Measurements from ENCODE around the gene B3GALT6.

Gene B3GALT6

DNA sequence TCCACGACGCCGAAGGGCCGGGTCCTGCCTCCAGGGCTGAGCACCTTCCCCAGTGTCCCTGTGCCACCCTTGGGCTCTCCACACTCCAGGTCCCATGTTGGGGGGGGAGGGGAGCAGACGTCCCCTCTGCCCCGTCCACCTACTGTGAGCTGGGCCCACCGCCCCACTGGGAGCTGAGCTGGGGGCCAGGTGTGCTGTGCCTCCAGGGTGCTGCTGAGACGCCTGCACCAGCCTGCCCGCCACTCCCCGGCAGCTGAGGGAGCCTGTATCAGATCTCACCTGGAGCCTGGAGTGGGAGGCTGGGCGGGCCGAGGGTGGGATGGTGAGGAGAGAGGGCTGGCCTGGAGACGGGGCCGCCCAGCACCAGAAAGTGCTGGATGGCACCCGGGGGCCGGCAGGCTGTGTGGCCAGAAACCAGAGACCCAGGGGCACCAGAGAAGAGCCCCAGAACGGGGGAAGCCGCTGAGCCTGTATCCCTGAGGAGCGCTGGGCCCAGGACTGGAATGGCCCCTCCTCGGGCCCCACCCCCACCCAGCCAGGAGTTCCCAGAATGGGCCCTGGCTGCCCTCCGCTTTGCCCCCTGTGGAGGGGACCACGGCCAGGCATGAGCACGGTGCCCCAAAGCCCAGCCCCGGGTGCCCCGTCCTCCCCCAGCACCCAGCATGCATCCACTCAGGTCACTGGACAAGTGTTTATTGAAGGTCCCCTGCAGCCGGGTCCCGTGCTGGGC lies 29.0 kb upstream of the B3GALT6 start:
- DNase-seq = no peak

DNA sequence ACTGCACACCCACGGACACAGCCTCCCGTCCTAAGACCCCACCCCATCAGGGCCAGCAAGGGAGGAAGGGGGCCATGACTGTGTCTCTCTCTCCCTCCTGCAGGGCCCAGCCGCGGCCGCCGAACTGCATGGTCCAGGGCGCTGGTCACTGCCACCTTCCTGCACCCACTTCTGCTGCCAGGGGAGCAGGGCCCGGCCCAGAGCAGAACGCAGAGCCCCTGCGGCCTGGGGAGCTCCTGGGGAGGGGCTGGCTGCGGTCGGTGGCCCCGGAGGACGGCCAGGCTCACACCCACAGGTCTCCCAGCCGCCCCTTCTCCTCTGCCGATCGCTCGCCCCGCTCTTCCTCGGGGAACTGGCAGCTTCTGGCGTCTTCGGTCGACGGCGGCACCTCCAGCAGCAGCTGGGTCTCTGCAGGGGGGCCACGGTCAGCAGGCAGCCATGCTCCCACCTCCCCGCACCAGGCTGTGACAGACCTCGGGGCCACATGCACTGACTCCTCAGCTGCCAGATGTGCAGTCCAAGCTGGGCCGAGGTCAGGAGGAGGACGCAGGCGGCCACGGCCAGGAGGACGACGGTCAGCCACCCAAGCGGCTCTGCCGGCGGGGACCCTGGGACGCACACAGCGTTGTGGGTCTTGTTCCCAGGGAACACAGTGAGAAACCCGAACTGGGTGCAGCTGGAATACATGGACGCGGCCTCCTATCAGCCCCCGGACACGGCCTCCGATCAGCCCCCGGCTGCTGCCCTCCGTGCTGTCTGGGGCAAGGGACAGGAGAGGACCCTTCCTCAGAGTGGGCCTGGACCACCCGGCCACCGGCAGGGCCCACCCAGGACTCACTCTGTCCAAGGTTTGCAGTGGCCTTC lies 28.2 kb upstream of the B3GALT6 start:
- DNase-seq = no peak

DNA sequence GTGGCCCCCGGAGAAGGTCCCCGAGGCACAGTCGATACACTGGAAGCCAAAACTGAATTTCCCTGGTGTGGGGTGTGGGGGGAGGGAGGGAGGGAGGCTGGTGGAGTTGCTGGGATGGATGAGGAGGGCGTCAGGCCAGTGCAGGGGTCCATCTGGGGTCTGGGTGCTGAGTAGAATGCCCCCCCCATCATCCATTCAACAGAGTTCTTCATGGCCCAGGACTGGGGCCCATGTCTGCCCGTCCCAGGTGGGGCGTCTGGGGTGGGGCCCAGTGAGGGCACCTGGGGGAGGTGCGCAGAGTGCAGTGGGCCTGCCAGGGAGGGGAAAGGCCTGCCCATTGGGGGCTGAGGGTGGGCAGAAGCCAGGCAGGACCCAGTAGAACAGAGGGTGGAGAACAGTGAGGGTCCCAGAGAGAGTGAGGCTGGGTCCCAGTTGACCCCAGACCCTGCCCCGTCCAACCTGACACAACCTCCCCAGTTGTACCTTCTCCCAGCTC lies 27.6 kb upstream of the B3GALT6 start:
- peak; percentile 15 for DNase-seq

DNA sequence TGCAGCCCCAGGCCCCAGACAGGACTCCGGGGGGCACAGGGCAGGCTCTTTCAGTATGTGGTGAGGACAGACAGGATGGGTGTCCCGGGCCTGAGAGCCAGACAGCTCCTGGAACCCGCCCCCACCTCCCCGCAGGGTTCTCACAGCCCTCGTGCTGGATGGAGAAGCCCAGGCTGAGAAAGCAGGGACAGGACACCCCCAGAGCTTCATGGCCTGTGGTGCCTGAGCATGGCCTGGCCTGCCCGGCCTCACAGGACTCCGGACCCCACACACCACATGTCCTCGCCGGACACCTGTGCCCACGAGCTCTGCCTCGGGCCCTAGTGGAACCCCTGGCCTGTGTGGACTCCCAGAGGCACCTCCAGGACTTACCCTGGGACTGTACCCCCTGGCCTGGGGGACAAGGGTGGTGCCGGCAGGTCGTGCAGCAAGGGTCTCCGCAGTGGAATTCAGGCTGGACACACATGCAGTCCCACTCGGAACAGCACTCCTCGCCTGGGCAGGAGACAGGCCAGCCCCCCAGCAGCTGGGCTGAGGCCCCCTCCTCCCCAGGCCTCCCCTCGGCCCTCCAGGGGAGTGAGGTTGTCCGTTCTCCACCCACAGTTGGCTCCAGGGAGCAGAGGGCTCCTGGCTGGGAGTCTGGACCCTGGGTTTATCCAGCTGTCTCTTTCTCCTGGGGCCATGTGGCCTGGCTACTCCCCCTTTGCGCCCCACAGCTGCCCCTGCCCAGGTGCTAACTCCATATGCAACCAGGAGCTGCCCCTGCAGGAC lies 26.9 kb upstream of the B3GALT6 start:
- DNase-seq = peak; percentile 24

DNA sequence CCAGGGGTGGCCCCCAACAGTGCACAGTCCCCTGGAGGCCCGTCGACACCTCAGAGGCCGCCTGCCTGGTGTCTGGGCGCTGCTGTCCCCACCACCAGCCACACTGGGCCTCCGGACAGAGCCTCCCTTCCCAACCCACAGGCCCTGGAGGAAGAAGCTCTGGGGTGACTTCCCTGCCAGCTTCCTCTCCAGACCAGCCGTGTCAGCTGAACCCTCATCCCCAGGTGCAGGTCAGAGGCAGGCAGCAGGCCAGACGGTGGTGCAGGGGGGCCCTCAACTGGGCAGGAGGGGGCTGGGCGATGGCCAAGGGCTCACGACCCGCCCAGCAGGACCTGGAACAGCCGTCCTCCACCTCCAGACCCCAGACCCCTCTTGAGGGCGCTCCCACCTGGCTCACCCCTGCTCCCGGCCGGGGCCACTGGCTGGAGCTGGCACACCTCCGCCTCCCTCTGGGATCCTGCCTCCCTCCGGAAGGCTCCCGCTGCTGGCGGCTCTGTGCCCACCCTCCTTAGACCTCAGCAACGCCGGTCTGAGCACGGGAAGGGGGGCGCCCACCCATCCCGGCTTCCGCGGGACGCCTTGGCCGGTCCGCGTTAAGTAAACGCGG lies 26.2 kb upstream of the B3GALT6 start:
- DNase-seq = peak; percentile 26

DNA sequence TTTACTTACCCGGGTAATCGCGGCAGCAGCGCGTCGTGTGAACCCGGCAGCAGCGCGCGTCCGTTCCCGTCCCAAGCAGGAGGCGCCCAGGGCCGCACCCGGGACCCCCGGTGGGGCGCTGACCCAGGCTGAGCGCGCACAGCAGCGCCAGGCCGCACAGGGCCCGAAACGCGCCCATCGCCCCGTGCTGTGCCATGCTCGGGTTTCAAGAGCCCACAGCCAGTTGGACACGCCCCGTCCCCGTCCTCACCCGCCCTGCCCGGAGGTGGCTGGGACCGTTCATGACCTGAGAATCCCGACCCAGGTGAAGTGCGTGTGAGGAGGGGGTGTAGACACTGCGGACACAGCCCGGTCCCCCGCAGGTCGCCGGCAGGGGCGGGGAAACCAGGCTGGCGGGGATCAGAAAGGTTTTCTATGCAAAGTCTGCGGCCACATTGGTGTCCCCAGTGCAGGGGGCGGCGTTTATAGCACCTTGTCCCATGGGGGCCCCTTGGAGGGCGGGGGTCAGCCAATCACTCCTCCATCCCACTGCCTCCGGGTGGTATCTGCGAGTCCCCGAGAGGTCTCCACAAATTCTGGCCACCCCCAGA lies 25.6 kb upstream of the B3GALT6 start, which contains the start of gene TNFRSF18:
Gene TNFRSF18 (minus strand): TSS at position 217 of the 590 bp plus-strand sequence. CDS start 21 bp downstream, at position 196.
- DNase-seq = peak; percentile 56

DNA sequence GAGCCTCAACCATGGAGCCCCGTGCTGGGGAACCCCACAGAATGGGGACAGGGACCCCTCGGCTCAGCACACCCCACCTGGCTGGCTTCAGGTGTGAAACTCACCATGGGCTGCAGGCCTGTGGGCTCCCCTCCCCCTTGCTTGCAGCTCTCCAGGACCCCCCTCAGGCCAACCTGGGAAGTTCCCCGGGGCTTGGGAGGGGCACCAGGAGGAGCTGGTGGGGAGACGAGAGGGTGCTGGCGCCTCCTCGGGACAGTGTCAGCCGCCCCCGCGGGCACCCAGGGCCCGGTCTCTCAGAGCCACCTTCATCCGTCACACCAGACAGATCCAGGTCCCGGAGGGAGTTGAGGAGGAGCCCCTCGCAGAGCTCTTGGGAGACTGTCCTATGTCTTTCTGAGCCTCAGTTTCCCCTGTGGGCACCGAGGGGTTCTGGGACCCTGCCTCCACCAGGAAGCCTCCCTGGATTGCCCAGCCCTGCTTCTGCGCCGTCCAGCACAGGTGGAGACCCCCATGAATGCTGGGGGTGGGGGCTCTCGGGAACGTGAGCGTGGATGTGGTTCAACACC lies 25.0 kb upstream of the B3GALT6 start:
- DNase-seq = peak; percentile 38

DNA sequence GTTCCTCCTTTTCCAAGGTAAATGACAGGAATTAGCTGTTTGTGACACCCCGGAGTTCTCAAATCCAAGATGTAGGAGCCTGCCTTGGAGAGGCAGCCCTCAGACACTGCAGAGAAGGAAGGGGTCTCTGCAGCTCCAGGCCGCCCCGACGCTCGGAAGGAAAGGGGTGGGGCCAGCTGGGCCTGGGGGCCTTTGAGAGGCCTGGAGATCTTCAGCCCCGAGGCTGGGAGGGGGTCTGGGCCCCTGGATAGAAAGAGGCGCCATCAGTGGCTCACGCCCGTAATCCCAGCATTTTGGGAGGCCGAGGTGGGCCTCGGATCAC lies 24.5 kb upstream of the B3GALT6 start:
- no peak for DNase-seq

DNA sequence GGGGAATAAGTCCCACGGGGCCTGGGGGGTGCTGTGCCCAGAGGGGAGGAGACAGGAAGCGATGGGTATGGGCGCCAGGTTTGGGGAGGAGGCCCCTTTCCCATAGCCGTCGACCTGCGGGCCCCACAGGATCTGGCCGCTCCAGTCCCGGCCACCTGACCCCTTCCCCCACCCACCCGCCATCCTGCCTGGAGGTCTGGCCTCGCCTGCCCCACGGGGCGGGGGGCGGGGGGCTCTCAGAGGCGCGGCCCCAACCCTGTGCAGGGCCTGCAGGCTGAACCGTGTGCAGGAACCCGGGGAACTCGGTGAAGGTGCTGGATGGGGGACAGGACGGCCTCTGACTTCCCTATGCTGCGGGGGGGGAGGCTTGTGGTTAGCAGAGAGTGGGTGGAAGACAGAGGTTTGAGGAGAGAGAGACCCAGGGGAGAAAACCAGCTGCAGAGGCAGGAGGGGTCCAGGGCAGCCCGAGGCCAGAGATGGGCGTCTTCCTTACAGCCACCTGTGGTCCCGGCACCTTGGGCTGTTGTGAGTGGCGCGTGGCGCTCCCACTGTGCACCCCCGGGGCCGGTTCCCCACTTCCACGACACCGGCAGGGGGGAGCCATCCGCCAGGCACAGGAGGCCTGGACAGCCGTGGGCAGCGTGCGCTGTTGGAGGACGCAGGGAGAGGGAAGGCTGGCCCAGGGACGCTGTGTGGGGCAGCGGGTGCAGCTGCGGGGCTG lies 23.2 kb upstream of the B3GALT6 start:
- peak; percentile 54 for DNase-seq

DNA sequence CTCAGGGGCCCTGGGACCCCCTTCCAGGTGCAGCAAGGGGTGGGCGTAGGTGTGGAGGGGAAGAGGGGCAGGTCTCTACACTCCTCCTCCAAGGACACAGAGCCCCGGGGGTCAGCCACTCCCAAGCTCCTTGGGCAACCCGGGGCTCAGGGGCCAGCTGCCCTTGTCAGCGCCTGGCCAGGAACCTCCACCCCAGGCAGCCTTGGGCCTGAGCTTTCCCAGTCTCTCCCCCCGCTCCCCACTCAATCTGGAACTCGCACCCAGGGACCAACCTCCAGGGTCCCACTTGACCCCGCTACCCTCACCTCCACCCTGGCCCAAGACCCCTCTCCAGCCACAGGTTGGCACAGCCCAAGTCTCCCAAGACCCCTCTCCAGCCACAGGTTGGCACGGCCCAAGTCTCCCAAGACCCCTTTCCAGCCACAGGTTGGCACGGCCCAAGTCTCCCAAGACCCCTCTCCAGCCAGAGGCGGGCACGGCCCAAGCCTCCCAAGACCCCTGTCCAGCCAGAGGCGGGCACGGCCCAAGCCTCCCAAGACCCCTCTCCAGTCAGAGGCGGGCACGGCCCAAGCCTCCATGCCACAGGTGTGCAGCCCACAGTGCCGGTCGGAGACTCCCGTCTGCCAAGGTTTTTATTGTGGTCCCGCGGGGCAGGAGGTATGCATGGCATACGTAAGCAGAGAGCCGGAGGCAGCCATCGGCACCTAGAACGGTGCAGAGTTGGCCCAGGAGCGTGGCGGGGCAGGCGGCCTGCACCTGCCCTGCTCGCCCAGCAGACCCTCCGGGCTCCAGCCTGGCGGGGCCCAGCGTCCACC lies 21.1 kb upstream of the B3GALT6 start:
- peak; percentile 16 for DNase-seq

DNA sequence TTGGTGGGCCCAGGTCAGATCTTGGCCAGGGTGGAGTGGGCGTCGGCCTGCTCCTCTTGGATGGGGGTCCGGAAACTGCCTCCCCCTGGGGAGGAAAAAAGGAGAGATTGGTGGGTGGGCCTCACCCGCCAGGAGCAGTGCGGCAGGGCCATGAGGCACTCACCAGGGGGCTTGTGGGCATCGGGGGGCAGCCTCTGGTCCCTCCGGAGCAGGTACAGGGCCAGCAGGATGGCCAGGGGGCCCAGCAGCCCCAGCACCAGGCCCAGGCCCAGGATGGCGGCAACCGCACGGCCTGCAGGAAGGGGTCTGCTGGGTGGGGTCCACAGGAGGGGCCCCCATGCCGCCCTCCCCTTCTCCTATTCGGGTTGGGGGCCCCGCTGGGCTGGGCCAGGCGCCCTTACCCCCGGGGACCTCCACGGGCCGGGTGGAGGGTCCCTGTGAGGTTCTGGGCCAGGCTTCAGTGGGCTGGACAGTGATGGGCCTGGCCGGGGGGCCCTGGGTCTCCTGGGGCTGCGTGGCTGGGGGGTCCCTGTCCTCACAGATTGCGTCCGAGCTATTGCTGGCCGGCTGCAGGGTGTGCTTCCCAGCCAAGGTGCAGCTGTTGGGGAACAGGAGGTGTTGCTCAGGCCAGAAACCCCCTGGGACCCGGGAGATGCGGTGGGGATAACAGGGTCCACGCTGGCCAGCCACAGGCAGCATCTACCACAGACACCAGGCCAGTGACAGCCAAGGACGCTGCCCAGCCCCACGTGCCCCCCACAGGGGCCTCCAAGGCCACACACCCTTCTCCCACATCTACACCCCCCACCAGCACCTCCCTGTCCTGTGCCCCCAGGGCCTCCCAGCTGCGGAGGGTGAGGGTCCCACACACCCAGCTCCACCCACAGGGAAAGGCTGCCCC lies 20.2 kb upstream of the B3GALT6 start:
- peak; percentile 17 for DNase-seq

DNA sequence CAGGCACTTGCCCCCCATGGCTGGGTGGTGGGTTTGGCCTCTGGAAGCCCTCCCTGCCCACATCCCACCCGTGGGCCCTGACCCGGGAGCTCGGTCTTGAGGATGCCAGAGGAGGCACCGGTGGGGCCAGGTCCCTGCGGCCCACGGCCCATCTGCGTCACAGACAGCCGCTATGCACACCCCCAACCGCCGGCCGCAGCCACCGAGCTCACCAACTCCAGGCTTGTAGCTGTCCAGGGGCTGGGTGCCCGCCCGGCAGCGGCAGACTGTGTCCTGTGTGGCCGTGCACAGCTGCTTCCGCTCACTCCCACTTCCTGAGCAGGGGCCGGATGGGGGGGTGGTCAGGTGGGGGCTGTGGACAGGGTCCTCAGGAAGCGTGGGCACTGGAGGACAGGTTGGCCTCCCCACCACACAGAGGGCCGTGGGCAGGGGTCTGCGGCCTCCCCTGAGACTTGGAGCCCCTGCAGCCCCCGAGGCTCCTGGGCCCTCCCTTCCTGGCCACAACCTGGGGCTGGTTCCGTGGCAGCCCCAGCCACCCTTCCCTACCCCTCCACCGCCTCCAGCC lies 19.2 kb upstream of the B3GALT6 start:
- peak; percentile 50 for DNase-seq

DNA sequence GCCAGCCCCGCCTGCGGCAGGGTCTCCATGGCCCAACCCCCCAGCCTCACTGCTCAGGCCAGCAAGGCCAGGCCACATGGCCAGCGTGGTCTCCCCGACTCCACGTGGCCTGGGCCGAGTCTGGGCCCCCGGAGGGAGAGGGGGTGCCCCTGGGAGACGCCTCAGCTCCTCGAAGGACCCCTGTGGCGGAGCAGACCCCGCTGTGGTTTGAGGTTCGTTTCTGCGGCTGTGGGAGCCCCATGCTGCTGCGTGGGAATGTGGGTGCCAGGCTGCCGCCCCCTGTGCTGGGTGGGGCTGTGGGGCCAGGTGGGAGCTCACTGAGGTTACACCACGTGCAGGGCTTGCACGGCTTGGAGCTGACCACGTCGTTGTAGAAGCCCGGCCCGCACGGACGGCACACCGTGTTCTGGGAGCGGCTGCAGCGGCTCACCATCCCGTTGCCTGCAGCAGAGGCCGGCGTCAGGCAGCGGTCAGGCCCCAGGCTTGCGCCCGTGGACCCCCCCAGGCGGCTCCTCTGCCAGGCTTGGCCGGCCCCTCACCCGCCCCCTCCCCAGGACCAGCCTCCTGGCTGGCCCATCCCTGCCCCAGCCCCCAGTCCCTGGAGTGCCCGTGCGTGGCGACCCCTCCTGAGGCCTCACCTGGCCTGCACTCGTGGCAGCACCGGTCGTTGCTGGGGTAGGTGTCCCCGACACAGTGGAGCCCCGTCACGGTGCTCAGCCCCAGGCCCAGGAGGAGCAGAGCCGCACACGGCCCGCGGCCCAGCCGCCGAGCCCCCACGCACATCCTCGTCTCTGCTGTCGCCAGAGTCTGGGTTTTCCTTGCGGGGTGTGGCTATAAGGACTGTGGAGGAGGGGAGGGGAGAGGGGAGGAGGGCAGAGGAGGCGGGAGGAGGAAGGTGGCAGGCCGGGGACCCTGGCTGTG lies 18.4 kb upstream of the B3GALT6 start, which contains the start of gene TNFRSF4:
Gene TNFRSF4 (minus strand): TSS at position 809 of the 921 bp plus-strand sequence. CDS start 26 bp downstream, at position 783.
- peak; percentile 46 for DNase-seq

DNA sequence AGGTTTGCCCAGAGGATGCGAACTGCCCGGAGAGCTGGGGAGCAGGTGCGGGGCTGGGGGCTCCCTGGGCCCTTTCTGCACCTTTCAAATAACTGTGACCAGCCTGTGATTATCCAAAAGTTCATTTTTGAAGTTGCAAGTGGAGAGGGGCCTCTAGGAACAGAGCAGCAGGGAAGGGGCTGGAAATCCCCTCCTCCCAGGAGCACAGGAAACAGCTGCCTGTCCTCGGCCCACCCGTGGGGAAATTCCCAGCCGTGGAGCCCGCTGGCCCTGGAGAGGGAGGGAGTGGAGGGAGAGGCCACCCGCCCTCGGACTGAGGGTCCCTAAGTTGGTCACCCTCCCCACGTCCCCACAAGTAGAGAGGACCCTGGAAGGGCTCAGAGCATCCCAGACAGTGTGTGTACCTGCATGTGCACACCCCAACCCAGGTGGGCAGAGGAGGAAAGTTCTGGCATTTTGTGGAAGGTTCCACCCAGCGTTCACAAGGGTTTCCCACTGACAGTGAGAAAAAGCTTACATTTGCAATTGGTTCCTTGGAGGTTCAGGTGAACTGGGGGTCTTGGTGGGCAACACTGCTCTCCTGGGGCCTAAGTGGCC lies 16.9 kb upstream of the B3GALT6 start:
- no peak for DNase-seq

DNA sequence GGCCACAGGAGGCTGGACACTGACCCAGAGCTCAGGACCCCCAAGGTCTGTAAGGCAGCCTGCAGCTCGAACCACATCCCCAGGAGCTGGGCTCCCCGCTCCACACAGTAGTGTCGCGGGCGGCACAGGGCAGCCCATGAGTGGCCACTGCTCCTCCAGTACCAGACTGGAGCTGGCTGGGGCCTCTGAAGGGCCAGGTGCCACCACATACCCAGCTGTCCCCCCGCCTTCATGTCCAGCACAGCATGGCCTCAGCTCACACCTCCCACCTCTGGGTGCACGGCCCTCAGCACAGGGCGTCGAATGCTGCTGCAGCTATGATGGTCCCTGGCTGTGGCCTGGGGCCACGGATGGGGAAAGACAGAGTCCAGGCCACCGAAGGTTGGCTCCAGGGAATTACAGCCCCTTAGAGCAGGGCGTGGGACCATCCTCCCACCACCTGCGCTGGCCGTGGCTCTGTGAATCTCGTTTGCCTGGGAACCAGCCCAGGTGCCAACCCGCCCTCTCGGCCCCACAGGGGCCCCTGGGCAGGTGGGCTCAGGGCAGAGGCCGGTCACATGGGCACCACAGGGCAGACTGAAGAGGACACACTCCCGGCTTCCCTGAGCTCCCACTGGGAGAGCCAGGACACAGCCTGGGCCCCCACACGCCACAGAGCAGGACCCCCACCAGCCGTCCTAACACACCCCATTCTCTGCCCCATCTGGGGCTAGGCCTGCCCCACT lies 16.0 kb upstream of the B3GALT6 start:
- no peak for DNase-seq
